Measurements from ENCODE around the gene FNDC3A.

GRCh38 chr13:49042476-49042875 lies 66.8 kb downstream of the FNDC3A start:
- no peak for TF ChIP-seq POLR2AphosphoS5 (IDR thresholded peaks at IDR 0.05)
- no peak for TF ChIP-seq POLR2A (IDR thresholded peaks at IDR 0.05)
- TF ChIP-seq CTCF (IDR thresholded peaks at IDR 0.05): no peak

Measured in transverse colon (tissue), 4 donors.